NCI-H1105 treated with DMSO at 0.1 percent for 48 hours (cell line): ENCODE data around the gene LIPA.
"Not testable (repeated sequence)": the region's sequence is repeated elsewhere in the genome, so short reads cannot be mapped to it uniquely, and the experiment has no call there.

Experiments
- DNase-seq: peaks from one replicate; lab custom pipeline; 2025; lab: John Stamatoyannopoulos, UW

The LIPA gene

DNA sequence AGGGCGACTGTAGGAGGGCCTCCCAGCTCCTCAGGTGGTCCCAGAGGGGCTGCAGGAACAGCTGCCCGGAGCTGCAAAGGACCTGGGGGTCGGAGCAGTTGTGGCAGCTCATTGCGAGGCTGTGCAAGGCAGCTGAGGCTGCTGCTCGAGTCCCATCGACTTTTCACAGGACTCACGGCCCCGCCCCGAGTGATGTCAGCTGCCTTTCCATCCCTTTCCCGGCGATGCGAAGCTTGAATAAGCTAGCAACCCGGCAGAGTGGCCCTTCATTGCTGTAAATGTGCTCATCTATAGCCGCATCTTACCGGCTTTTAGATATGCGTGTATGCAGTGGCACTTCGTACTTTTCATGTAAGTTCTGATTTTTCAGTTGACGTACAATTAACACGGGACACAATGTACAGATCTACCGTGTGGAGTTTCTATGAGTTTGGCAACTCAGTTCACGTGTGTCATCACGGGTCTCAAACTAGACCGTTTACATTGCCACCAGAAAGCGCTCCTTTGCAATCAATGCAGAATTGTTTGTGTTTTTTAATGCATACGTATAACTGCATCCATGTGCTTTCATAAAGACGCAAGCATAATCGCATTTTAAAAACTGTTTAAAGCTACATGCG lies 44.3 kb downstream of the LIPA start, which contains the start of gene CH25H:
Gene CH25H, minus strand, starts transcription at position 137 of the 620 bp plus-strand sequence. Its CDS starts 25 bp downstream, at position 112.
- peak; percentile 34 for DNase-seq

DNA sequence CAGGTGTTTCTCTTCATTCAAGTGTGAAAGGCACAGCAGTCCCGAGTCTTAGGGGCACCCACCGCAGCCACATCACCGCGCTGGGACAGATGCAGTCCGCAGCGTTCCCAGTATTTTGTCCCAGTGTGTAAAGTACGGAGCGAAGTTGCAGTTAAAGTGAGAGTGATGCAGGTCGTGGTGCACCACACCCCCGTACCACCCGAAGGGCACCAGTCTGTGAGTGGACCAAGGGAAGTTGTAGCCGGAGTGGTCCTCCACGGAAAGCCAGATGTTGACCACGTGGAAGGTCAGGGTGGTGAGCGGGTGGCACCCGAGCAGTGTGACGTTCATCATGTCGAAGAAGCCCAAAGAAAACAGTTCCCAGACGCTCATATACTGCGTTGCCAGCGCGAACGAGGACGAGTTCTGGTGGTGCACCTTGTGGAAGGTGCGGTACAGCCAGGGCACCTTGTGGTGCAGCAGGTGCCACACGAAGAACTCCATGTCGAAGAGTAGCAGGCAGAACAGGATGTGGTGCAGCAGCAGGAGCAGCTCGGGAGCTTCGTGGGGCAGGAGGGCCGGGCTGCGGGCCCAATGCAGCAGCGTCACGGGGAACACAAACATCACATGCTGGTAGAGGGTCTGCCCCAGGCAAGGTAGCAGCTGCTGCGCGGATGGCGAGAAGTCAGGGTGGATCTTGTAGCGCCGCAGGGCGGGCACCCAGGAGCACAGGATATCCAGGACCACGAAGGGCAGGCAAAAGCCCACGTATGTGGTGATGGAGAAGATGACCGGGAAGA lies 45.0 kb downstream of the LIPA start:
- DNase-seq, result no peak

DNA sequence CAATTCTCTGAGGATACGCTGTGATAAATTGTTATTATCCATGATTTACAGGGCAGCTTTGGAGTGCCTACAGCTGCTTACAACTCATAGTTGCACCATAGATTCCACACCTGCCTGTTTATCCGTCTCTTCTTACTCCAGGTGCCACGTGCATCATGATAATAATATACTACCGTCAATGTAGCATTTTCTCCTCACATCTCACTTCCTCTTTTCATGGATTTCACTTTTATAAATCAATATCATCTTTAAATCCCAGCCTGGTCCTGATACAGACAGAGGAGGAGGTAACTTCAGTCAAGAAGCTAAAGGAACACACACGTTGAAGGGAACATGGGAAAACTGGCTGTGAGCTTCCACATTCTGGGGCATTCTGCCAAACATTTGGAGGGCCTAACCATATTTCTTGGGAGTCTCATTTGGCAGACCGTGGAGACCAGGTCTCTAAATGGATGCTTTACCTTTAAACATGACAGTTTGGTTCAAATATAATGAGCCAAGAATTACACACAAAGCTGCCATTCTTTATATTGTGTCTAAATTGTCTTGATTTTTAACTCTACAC lies 46.9 kb downstream of the LIPA start:
- no peak for DNase-seq

DNA sequence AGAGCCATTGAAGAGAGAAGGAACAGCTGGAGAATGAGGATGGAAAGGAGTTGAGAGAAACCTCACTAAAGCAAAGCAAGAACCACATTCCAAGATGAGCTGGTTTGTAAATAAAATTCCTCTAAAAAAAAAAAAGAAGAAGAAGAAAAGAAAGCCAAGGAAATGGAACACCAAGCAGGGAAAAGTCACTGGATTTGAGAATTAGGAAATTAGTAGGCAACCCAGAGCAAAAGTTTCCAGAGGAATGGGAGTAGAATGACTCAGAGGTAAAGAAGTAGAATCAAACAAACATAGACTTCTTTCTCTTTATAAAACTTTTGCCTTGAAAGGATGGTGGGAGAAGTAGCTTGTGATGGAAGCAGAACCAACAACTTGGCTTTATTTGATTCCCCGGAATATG lies 48.3 kb downstream of the LIPA start:
- no peak for DNase-seq

DNA sequence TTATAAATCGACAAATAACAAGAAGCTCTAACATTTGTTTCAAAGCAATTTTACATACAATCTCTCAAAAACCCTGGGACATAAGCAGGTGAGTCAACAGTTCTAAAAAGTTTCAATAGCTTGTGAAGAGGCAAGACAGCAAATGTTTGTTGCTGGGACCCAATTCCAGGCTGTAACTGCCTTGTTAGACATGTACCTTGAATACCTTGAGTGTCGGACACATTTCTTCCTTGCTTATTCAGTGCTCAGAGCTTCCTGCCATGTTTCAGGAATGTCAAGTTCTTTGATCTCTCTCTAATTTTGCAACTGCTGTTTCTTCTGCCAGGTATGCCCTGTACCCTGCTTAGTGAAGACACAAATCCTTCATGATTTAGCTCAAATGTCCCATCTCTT lies 49.5 kb downstream of the LIPA start:
- DNase-seq, result no peak

DNA sequence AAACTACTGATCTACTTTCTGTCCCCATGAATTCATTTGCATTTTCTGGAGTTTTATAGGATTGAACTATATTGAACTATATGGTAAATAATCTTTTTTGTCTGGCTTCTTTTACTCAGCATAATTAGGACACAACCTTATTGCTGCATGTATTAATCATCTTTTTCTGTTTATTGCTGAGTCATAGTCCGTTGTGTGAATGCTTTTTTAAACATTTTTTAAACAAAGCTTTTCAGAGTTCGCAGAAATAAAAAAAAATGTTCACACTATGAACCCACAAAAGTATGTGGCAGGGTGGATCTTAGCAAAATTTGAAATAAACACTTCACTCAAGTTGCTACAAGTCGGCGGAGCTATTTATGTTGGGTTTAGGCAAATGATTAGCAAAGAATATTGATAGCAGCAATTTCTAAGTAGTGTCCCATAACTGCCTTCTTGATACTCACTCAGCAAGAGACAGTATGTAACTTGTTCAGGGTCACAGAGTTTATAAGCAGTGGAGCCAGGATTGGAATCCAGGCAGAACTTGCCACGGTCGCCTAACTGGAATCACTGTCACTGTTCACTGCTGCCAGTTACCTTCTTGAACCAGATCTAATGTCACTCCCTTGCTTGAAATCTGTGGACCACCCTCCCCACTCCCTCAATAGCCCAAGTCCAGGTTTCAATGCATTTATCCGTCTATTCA lies 50.1 kb downstream of the LIPA start:
- no peak for DNase-seq

DNA sequence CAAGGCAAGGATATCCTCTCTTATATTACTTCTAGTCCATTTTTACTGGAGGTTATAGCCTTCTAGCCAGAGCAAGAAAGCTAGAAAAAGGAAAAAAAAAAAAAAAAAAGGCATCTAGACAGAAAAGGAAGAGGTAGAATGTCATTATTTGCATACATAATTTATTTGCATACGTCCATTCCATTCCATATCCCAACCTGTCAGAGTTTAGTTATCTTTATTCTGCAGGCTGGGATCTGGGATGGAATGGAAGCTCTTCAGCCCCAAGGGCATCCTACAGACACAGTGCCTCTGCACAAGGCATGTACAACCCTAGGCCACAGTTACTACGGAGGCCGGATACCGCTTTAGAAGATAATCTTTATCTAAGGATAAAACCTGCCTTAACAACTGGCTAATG lies 54.1 kb downstream of the LIPA start:
- DNase-seq, result no peak

DNA sequence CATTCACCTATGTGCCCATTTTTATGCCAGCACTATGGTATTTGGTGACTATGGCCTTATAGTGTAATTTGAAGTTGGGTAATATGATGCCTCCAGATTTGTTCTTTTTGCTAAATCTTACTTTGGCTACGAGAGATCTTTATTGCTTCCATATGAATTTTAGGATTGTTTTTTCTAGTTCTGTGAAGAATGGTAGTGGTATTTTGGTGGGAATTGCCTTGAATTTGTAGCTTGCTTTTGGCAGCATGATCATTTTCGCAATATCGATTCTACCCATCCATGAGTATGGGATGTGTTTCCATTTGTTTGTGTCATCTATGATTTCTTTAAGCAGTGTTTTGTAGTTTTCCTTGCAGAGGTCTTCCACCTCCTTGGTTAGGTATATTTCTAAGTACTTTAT lies 60.3 kb downstream of the LIPA start:
- not testable (repeated sequence) for DNase-seq

DNA sequence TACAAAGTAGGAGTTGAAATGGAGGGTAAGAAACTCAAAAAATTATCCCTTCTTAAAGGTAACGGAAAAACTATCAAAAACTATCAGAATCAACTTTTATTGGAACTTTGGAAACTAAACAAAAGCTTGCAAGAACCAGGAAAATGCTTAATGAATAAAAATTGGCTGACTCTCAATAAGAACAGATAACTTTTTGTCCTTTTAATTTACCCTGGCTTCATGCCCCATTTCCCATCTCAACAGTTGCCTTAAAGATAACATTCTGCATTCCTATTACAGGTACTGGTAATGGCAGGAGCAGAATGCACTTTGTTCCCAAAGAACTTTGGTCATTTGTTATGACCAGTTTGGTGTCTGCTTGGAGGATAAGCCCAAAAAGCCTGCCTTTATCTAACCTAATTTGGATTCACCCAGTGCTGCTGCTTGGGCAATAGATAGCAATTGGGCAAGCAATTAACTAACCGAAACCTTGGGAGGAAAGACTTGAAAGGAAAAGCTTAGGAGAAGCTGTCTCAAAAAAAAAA lies 62.3 kb downstream of the LIPA start:
- DNase-seq, result no peak

DNA sequence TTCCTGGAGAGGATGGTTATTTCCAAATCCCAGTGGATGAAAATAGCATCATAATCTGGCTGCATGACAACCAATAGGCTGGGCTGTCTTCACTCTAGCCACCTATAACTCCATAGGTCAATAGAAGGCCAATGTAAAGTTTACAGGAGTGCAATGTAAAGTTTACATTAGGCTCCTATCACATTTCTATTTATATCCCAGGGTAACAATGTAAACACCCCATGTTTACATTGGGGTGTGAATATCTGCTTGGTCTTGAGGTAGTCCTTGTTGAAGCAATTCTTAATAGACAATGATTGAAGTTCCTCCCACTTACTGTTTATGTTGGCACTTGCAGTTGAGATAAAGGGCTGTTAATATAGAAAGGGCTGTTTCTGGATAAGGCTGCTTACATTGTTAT lies 65.9 kb downstream of the LIPA start:
- DNase-seq, result no peak

DNA sequence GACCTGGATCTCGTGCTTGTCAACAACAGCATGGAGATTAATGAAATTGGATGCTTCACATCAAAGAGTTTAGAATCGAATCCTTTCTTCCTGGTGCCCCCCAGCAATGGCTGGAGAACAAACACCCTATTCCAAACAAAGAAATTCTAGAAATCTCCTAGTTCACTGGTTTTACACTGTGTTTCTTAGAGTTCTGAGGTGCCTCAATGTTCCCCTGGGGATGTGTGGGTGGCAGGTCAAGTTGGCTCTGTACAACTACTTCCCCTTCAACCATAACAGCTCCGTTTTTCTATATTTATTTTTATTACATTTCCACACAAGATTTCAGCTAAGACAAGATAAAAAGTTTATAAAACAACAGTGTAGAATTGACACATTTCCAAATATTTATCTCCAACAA lies 66.9 kb downstream of the LIPA start:
- no peak for DNase-seq

DNA sequence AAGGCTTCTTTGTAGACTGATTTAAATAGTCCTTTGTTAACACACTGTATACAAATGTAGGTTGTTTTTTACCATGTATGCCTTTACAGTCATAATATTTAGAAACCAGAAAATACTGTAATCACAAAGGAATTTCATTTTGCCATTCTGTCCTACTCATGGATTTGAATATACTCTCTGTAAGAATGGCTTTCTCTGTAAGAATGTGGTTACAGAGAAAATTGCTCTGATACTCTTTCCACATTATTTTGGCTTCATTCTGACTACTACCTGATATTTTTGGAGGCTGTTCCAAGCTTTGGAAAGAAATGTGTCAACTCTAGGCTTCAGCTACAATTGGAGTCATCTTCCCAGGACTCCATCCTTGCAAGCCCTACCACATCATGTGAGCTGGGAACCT lies 68.0 kb downstream of the LIPA start:
- no peak for DNase-seq

DNA sequence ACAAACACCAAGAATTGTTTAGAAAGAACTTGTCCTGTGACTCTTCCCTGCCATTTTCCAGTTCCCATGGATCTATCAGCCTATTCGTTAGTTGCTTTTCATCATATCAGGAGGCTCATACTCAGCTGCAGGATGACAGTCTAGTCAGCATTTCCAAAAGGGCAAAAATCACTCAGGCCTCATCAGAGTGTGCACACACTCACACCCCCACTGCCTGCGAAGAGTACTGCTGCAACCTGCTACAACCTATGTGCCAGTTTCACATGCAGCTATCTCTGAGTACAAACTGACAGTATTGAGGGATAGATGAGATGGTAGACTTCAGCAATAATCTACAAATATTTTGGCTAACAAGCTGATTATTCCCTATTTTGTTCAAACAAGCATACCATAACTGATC lies 68.7 kb downstream of the LIPA start:
- no peak for DNase-seq

DNA sequence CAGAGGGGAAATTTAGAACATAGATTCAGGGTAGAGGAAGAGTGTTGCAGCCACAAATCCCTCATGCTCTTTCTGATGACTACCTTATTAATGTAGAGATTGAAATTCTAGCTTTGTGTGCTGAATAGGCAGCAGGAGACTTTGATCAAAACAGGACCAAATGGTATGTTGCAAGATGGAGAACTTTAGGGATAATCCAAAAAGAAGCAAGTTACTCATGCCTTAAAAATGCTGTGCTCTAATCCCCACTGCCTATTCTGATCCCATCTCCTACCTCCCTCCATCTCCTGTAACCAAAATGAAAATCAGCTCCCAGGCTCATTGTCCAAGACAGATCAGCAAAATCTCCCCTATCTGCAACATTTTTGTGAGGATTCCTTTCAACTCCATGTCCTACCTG lies 75.8 kb downstream of the LIPA start:
- DNase-seq, result no peak

DNA sequence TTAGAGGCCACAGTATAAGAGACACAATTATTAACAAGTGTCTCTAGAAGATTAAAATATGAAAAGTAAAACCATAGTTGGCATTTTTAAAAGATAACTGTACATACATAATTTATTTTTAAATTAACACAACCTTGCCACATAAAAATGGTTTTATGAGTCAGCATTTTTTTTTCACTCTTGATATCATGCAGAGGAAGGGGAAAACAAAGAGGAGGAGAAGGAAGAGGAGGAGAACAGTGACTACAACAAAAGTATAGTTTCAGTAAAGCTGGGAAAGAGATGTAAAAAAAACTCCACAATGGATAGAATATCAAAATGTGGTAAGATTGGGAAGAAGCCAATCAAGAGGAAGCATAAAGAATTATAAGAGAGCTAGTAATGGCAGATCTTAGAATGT lies 78.5 kb downstream of the LIPA start:
- DNase-seq, result no peak

DNA sequence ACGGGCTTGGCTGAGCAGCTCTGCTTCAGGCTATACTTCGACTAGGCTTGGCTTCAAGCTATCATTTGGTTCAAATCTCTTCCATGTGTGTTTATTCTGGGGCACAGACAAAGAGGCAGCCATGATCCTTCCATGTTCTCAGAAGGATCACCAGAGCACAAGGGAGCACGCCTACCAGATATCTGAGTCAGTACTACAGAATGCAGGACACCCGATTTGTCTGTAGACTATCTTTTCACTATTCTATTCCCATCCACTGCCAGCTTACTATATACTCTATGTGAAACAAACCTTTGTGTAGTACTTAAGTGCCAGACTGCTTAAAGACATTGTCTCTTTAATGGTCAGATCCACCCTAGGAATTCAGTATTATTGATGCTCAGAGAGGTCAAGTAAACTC lies 79.6 kb downstream of the LIPA start:
- DNase-seq, result no peak

DNA sequence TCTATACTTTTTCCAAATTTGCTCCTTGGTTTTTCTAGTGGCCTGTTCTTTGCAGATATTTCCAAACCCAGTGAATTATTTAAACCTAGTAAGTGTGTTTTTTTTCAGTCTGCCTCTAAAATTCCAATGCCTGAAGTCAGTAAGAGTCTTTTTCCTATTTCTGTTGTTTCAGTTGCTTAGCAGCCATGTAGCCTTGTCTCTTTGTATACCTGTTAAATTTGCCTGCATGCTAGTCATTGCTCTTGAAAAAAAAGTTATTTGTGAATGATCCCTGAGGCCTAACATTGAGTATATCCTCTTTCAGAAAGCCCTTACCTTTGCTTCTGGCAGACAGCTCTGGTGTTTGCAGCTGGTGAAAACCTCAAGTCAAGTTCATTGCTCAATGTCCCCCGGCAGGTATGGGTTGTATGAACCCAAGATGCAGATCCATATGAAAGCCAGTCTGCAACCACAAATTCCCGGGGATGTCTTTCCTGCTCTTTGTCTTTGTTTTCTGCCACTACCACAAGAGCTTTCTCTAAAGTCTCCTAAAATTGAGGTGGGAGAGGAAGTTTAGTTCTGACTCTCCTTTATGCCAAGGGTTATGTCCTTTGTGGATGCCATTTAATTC lies 80.2 kb downstream of the LIPA start:
- no peak for DNase-seq

DNA sequence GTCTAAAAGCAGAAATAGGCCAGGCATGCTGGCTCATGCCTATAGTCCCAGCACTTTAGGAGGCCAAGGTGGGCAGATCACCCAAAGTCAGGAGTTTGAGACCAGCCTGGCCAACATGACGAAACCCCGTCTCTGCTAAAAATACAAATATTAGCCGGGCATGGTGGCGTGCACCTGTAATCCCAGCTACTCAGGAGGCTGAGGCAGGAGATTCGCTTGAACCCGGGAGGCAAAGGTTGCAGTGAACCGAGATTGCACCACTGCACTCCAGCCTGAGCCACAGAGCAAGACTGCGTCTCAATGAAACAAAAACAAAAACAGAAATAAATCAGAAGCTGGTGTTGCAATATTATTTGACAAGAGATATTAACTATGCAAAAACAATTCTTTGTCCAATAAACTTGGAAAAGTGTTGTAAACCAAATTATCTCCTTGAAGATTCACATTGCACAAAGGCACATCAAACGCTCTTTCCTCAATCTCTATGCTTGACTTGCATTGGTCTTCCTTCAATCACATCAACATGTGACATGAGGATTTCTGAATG lies 83.1 kb downstream of the LIPA start:
- not testable (repeated sequence) for DNase-seq

DNA sequence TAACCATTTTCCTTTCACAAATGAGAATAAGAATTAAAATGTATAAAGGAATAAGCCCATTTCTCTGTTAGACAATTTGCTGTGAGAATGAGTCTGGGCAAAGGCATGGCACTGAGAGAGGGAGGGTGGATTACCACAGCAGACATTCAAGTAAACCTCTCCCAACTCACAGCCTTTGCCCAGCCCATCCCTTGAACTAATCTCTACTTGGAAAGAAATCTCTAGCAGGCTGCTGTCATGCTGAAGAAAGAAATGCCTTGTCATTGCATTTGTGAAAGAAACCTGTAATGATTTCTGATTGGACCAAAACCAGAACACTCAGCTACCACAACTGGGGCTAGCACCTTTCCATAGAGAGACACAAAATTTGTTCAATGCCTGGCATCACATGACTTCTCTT lies 83.7 kb downstream of the LIPA start:
- DNase-seq, result no peak

DNA sequence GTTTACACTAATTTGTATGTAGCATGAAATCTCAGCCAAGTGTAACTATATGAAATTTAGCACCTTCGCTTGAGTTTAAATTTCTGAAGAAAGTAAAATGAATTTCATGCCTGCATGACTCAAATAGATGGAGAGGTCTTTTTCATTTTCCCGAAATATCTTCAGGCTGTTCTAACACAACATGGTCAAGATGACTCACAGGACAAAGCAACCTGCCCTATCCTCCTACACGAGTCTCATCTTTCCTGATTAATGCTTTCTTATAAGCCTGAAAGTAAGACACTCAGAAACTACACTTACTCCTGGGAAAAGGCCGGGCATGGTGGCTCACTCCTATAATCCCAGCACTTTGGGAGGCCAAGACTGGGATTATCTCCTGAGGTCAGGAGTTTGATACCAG lies 85.7 kb downstream of the LIPA start:
- no peak for DNase-seq

DNA sequence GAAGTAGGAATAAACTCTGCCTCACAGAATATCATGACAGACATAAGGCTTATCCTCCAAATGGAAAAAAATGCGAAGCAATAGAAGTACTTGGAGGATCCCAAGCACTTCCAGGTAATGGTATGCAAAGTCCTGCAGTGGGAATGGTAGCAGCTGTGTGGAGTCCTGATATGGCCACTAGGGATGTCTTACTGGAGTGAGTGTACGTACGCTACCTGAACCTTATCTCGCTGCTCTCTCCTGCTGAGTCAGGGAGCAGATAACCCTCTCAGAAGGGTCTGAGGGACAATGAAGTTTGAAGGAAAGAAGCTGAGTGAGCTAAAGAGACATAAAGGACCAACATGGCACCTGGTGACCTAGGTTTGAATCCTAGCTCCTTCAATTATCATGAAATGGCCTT lies 86.7 kb downstream of the LIPA start:
- DNase-seq, result no peak

DNA sequence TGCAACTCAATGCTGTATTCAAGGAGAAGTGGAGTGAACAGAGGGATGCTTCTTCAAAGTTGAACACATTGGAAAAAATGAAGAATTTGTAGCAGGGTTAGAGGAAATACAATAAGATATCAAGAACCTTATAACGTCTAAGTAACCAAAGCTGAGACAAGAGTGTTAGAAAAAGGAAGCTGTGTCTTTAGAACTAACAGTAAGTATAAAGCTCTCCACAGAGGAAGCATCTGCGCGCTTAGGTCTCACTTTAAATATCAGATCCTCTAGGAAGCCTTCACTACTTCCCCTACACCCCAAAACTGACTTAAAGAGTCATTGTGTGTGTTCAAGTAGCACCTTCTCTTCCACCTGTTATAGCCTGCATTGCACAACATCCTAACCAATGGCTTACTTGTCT lies 87.5 kb downstream of the LIPA start:
- no peak for DNase-seq
